HG03025 (cell line): ENCODE measurements around the gene RIC1.
"Not testable (repeated sequence)": the region's sequence is repeated elsewhere in the genome, so short reads cannot be mapped to it uniquely, and the experiment has no call there.

ENCODE experiments used
- ATAC-seq: cut with Tn5 transposase; IDR thresholded peaks from one replicate; pipeline ENCODE4 v1.9.1; 2021; ENCODE audit warnings: mild to moderate bottlenecking, moderate library complexity; ENCODE audit not compliant: unreplicated experiment, low FRiP score

RIC1 gene

GRCh38 chr9:5617749-5618148, 11.2 kb upstream of the RIC1 start:
- ATAC-seq = peak; percentile 97

GRCh38 chr9:5620494-5620893, 8.4 kb upstream of the RIC1 start:
- no peak for ATAC-seq

GRCh38 chr9:5621327-5621726, 7.6 kb upstream of the RIC1 start:
- no peak for ATAC-seq

DNA sequence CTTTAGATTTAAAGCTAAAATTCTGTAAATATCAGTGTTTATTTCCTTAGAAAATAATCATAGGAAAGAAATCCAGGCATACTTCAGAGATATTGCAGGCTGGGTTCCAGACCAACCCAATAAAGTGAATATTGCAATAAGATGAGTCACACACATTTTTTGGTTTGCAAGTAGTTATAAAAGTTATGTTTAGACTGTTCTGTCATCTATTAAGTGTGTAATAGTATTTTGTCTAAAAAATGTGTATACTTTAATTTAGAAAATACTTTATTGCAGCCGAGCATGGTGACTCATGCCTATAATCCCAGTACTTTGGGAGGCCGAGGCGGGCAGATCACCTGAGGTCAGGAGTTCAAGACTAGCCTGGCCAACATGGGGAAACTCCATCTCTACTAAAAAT, 6.9 kb upstream of the RIC1 start:
- no peak for ATAC-seq

- no peak for ATAC-seq
Measured at GRCh38 chr9:5624655-5625054, 4.3 kb upstream of the RIC1 start.

DNA sequence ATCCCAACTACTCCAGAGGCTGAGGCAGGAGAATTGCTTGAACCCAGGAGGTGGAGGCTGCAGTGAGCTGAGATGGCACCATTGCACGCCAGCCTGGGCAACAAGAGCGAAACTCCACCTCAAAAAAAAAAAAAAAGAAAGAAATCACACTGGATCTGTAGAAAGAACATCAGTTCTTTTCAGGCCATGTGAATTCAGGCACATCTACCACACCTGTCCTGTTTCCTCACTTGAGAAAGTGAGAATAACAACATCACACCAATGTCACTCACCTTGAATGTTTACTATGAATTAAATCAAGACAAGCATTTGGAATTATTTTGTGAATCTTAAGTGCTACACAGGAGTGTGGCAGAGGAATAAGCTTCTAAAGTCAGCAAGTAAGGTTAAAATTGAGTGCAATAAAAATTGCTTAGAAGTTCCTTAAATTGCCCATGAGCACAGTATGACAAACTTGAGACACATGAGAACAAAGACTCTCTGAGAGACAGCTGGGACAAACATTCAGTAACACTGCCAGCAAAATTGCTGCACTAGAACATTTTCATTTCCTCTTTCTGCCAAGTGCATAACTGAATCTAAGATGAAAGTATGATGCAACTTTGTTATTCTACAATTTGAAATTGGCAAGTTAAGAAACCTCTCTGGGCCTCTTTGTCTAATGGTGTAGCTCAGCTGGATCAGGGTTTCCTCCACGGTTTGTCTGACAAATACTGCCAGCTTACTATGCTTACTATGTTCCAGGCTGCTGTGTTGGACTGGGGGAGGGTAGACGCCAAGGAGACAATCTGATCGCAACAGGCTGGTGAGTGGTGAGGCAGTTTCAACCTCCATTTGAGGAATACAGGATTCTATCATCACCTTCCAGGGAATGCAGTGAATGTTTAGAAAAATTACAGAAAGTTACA, 1.9 kb upstream of the RIC1 start:
- ATAC-seq = peak; percentile 48

DNA sequence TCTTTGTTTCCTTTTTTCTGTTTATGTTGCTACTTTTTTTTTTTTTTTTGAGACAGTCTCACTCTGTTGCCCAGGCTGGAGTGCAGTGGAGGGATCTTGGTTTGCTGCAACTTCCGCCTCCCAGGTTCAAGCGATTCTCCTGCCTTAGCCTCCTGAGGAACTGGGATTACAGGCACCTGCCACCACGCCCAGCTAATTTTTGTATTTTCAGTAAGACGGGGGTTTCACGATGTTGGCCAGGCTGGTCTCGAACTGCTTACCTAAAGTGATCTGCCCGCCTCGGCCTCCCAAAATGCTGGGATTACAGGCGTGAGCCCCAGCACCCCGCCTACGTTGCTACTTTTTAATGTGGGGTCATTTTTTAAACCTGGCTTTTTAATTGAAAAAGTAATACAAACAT, 1.2 kb upstream of the RIC1 start:
- not testable (repeated sequence) for ATAC-seq

DNA sequence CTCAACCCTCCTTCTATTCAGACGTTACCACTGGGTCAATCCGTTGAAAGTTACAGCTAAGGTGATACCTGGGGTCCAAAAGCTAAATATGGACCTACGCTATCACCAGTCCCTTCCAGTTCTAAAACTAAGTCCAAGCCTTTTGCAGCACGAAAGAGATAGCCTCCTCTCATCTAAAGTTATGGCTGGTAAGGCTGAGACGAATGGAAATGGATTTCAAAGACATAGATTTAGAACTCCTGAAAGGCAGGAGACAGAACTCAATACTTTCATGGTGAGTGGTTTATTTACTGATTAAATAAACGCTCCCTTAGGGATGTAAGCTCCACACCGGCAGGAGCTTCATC, 751 bp upstream of the RIC1 start:
- ATAC-seq = no peak

GRCh38 chr9:5629312-5630080, 589 bp downstream of the RIC1 start:
- peak; percentile 6 for ATAC-seq

GRCh38 chr9:5630081-5630507, 1.2 kb downstream of the RIC1 start:
- no peak for ATAC-seq

GRCh38 chr9:5631026-5631425, 2.1 kb downstream of the RIC1 start:
- no peak for ATAC-seq

GRCh38 chr9:5632540-5632939, 3.6 kb downstream of the RIC1 start:
- no peak for ATAC-seq

DNA sequence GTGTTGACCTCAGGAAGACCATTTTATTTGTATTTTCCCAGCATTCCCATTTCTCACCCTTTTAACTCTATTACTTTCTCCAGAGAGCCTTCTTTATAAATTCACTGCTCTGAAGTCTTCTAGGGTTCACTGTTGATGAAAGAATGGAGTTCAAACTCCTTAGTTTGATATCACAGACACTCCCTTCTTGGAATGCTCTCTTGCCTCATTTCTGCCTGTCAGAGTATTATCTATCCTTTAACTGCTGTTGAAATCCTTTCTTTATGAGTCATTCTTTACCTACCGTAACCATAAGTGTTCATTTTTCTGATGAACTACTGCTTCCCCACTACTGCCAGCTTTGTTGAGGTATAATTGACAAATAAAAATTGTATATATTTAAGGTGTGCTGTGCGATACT, 4.3 kb downstream of the RIC1 start:
- no peak for ATAC-seq

DNA sequence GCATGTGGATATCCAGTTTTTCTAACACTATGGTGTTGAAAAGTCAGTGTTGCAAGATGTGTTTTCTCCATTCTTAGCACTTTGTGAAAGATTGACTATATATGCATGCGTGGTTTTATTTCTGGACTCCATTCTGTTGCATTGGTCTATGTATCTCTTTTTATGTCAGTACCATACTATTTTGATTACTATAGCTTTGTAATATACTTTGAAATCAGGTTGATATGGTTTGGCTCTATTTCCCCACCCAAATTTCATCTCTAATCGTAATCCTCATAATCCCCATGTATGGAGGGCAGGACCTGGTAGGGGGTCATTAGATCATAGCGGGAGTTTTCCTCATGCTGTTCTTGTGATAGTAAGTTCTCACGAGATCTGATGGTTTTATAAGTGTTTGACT, 6.5 kb downstream of the RIC1 start:
- no peak for ATAC-seq

DNA sequence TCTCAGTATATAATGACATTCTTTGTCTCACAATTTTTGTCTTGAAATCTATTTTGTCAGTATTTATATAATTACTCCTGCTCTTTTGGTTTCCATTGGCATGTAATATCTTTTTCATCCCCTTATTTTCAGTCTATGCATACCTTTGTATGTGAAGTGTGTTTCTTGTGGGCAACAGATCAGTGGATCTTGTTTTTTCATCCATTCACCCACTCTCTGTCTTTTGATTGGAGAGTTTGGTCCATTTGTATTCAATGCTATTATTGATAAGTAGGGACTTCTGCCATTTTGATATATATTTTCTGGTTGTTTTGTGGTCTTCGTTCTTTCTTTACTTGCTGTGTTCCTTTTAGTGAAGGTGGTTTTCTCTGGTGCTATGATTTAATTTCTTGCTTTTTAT, 10.9 kb downstream of the RIC1 start:
- no peak for ATAC-seq

DNA sequence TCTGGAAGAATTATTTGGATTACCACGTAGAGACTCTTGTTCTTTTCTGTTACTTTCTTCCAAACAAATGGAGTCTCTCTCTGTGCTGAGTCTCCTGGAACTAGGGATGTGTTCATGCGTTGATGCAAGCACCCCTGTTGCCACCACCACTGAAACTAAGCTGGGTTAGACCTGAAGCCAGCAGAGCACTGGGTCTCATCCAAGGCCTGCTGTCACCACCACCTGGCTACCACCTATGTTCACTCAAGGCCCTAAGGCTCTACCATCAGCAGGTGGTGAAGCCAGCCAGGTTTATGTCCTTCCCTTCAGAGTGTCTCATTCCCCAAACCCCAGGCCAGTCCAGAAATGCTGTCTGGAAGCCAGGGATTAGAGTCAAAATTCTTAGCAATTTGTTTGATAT, 13.3 kb downstream of the RIC1 start:
- no peak for ATAC-seq

- ATAC-seq = no peak
Measured at GRCh38 chr9:5643005-5643624, 14.2 kb downstream of the RIC1 start.

DNA sequence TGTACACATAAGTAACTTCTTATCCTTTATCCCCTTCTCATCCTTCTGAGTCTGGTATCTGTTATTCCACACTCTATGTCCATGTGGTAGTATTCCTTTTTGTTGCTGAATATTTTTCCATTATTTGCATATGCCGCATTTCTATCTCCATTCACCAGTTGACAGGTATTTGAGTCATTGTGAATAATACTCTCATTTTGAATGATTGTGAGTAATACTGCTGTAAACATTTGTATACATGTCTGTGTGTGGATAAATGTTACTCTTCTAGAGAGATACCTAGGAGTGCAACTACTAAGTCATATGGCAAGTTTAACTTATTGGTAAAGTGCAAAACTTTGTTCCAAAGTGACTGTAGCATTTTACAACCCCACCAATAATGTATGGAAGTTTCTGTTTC, 15.6 kb downstream of the RIC1 start:
- no peak for ATAC-seq

DNA sequence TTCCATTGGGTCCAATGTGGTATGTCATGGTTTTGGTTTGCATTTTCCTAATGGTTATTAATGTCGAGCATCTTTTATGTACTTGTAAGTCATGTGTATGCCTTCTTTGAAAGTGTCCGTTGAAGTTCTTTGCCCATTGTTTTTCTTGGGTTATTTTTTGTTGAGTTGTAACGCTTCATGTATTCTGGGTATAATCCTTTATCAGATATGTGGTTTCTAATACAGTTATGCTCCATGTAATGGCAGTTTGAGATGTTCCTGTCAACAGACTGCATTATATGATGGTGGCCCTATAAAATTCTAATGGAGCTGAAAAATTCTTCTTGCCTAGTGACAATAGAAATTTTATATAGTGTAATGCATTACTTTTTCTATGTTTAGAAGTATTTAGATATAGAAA, 17.2 kb downstream of the RIC1 start:
- no peak for ATAC-seq

DNA sequence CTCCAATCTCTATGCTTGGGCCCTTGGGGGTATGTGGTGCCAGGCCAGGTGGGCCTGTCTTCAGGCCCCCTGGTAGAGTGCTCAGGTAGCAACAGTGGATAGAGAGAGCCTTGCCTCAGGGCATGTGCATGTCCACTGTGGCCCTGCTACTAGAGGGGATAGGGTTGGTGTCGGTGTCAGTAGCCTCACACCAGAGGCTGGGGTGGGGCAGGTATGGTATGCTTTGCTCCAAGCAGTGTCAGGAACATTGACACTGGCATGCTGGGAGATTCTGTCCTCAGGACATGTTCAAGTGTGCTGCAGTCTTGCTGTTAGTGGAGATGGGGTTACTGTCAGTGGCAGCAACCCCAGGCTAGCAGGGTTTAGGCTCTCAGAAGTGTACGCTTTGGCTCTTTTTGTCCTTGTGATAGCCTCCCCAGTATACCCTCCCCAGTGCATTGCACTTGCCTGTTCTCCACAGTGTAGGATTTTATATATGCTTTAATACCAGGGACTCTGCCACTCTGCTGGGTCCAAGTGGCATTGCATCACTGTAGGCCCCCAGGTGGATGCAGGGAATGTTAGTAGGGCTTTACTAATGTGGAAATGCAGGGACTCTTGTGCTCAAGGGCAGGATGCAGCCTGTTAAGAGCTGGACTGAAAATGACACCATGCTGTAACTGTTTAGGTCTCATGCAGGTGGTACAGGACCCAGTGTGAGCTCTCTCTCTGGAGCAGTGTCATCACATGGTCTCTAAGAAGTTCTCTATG, 21.6 kb downstream of the RIC1 start:
- ATAC-seq = no peak

DNA sequence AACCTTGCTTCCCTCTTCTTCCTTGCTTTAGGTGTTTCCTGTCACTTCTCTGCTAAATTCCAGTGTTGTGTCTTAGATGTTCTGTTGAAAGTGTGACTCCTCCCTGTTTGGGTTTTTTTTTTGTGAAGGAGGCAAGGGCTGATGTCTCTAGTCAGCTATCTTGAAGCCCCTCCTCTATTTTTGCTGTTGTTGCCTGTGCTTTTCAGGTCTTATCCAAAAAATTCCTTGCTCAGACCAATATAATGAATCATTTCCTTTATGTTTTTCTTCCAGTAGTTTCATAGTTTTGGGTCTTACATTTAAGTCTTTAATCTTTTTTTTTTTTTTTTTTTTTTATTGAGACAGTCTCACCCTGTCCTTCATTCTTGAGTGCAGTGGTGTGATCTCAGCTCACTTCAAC, 22.3 kb downstream of the RIC1 start:
- no peak for ATAC-seq
